DOHH2 (cell line): ENCODE measurements around the gene CPSF6.
"Not testable (repeated sequence)": the region's sequence is repeated elsewhere in the genome, so short reads cannot be mapped to it uniquely, and the experiment has no call there.

ENCODE experiments used
- H3F3A ChIP-seq: fragments of 200-600 bp; sonication (generic), shearing (Covaris generic); 2 replicates; pipeline ENCODE4 v1.6.0; 2016; ENCODE audit warnings: antibody characterized with exemption, mild to moderate bottlenecking; ENCODE audit not compliant: control insufficient read depth, insufficient read depth
- H3K27ac ChIP-seq: fragments of 200-600 bp; sonication (generic); 2 replicates; pipeline ENCODE4 v1.5.1; 2014; ENCODE audit warnings: low read depth, mild to moderate bottlenecking, low read length, moderate library complexity
- H3K27me3 ChIP-seq: fragments of 200-600 bp; sonication (generic); 2 replicates; pipeline ENCODE4 v1.6.1; 2014; ENCODE audit warnings: mild to moderate bottlenecking, low read length, mixed read lengths; ENCODE audit not compliant: control insufficient read depth
- H3K36me3 ChIP-seq: fragments of 200-600 bp; sonication (generic); 2 replicates; pipeline ENCODE4 v1.6.1; 2014; ENCODE audit warnings: mild to moderate bottlenecking, low read length, moderate library complexity, mixed read lengths; ENCODE audit not compliant: control insufficient read depth
- H3K4me1 ChIP-seq: fragments of 200-600 bp; sonication (generic); 2 replicates; pipeline ENCODE4 v1.6.1; 2014; ENCODE audit warnings: mild to moderate bottlenecking, low read length, mixed read lengths; ENCODE audit not compliant: control insufficient read depth
- H3K4me2 ChIP-seq: fragments of 200-600 bp; sonication (generic); 2 replicates; pipeline ENCODE4 v1.6.0; 2014; ENCODE audit warnings: mild to moderate bottlenecking, low read length, moderate library complexity
- H3K4me3 ChIP-seq: fragments of 200-600 bp; sonication (generic); 2 replicates; pipeline ENCODE4 v1.5.1; 2014; ENCODE audit warnings: mild to moderate bottlenecking, low read length, mixed read lengths
- H3K79me2 ChIP-seq: fragments of 200-600 bp; sonication (generic); 2 replicates; pipeline ENCODE4 v1.6.1; 2014; ENCODE audit warnings: mild to moderate bottlenecking, low read length, mixed read lengths; ENCODE audit not compliant: control insufficient read depth
- H3K9me2 ChIP-seq: fragments of 200-600 bp; sonication (generic); replicated peaks from 2 replicates; pipeline ENCODE4 v1.6.1; 2014; ENCODE audit warnings: mild to moderate bottlenecking, low read length, mixed read lengths; ENCODE audit not compliant: control insufficient read depth
- H3K9me3 ChIP-seq: fragments of 200-600 bp; sonication (generic); 2 replicates; pipeline ENCODE4 v1.6.1; 2014; ENCODE audit warnings: antibody characterized with exemption, low read length, mixed read lengths; ENCODE audit not compliant: control insufficient read depth, insufficient read depth
- H4K20me1 ChIP-seq: fragments of 200-600 bp; sonication (generic); 2 replicates; pipeline ENCODE4 v1.6.0; 2014; ENCODE audit warnings: low read depth, mild to moderate bottlenecking, antibody characterized with exemption, low read length, moderate library complexity; ENCODE audit not compliant: control insufficient read depth, insufficient read depth
- CTCF ChIP-seq: fragments of 200-600 bp; sonication (generic); IDR thresholded peaks from one replicate; pipeline ENCODE4 v1.5.1; 2014; ENCODE audit warnings: antibody characterized with exemption, mild to moderate bottlenecking, low read depth, low read length; ENCODE audit not compliant: poor library complexity, severe bottlenecking
- EZH2phosphoT487 ChIP-seq: fragments of 200-600 bp; sonication (generic); IDR thresholded peaks from 2 replicates; pipeline ENCODE4 v1.6.1; 2017; ENCODE audit warnings: borderline replicate concordance, mild to moderate bottlenecking, antibody characterized with exemption, low read length, moderate library complexity, mixed read lengths

Gene CPSF6

DNA sequence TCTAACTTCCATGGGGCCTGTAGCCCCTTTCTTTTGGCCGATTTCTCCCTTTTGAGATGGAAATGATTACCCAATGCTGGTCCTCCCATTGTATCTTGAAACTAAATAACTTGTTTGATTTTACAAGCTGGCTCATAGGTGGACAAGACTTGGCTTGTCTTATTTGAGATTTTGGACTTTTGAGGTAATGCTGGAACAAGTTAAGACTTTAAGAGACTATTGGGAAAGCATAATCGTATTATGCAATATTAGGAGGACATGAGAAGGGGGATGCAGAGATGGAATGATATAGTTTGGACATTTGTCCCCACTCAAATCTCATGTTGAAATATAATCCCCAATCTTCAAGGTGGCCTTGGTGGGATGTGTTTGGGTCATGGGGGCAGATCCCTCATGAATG lies 59.6 kb downstream of the CPSF6 start:
- TF ChIP-seq EZH2phosphoT487: no peak
- Histone ChIP-seq H3F3A (no peaks in the 10 kb centered on the region), H3K27ac (no peak overlapping the region), H3K79me2 (no peaks in the 10 kb centered on the region), H3K27me3 (peaks cover 4% of the 10 kb centered on the region; the same call in 1 of the 2 replicates), H4K20me1 (no peaks in the 10 kb centered on the region), H3K36me3 (no peaks in the 10 kb centered on the region), H3K9me3 (peaks cover 5% of the 10 kb centered on the region), H3K4me2 (no peak overlapping the region), H3K9me2 (no peaks in the 10 kb centered on the region), H3K4me3 (no peak overlapping the region), H3K4me1 (no peaks in the 10 kb centered on the region)

GRCh38 chr12:69304284-69304683 lies 64.9 kb downstream of the CPSF6 start:
- no peak for TF ChIP-seq CTCF
- no peak for TF ChIP-seq EZH2phosphoT487
- Histone ChIP-seq H3K9me2 (no peaks in the 10 kb centered on the region), H3K27me3 (no peaks in the 10 kb centered on the region), H3F3A (no peaks in the 10 kb centered on the region), H4K20me1 (no peaks in the 10 kb centered on the region), H3K9me3 (peaks cover 11% of the 10 kb centered on the region), H3K36me3 (no peaks in the 10 kb centered on the region), H3K4me3 (no peak overlapping the region), H3K79me2 (no peaks in the 10 kb centered on the region), H3K4me1 (no peaks in the 10 kb centered on the region), H3K4me2 (no peak overlapping the region), H3K27ac (no peak overlapping the region)

- Histone ChIP-seq H3K79me2 (no peaks in the 10 kb centered on the region), H3K27me3 (no peaks in the 10 kb centered on the region), H3K36me3 (no peaks in the 10 kb centered on the region), H3K9me3 (peaks cover 5% of the 10 kb centered on the region; the same call in 1 of the 2 replicates), H3K27ac (no peak overlapping the region), H3K9me2 (no peaks in the 10 kb centered on the region), H3F3A (no peaks in the 10 kb centered on the region), H3K4me3 (no peak overlapping the region), H3K4me1 (no peaks in the 10 kb centered on the region), H3K4me2 (no peak overlapping the region), H4K20me1 (no peaks in the 10 kb centered on the region)
- no peak for TF ChIP-seq EZH2phosphoT487
- TF ChIP-seq CTCF: no peak
These were observed 70.1 kb downstream of the CPSF6 start for GRCh38 chr12:69309461-69309860.

GRCh38 chr12:69313209-69313608 lies 73.8 kb downstream of the CPSF6 start:
- H3K79me2 ChIP-seq: no peaks in the 10 kb centered on the region
- H3K9me2 ChIP-seq: no peaks in the 10 kb centered on the region
- H3K4me3 ChIP-seq: no peak overlapping the region
- H3K27me3 ChIP-seq: no peaks in the 10 kb centered on the region
- H3K9me3 ChIP-seq: no peaks in the 10 kb centered on the region
- no peaks in the 10 kb centered on the region for H3K36me3 ChIP-seq
- H3K4me2 ChIP-seq: no peak overlapping the region
- H3K27ac ChIP-seq: no peak overlapping the region
- no peaks in the 10 kb centered on the region for H3F3A ChIP-seq
- TF ChIP-seq EZH2phosphoT487 (no peak), CTCF (no peak)
- H3K4me1 ChIP-seq: no peaks in the 10 kb centered on the region
- no peaks in the 10 kb centered on the region for H4K20me1 ChIP-seq

- not testable (repeated sequence) for H3F3A ChIP-seq, H3K27ac ChIP-seq, H4K20me1 ChIP-seq, H3K27me3 ChIP-seq, H3K9me2 ChIP-seq, H3K4me3 ChIP-seq, H3K9me3 ChIP-seq, H3K4me2 ChIP-seq, H3K36me3 ChIP-seq, H3K79me2 ChIP-seq
- H3K4me1 ChIP-seq: peaks cover 11% of the 10 kb centered on the region
These were observed 77.4 kb downstream of the CPSF6 start for GRCh38 chr12:69316784-69317183.

- not testable (repeated sequence) for H3K4me2 ChIP-seq, H3K27ac ChIP-seq, H3K36me3 ChIP-seq, H3K79me2 ChIP-seq, H3K9me2 ChIP-seq, H3K9me3 ChIP-seq, H4K20me1 ChIP-seq, H3K27me3 ChIP-seq, H3K4me3 ChIP-seq, H3F3A ChIP-seq
- peaks cover 13% of the 10 kb centered on the region for H3K4me1 ChIP-seq
These were observed 77.9 kb downstream of the CPSF6 start for GRCh38 chr12:69317233-69317632.
